CD4-positive, alpha-beta T cell (primary cell): ENCODE results near the gene FXYD3. TPM values are rescaled to one million over a fixed set of nuclear protein-coding genes. Genes with fewer than 3 reads are reported as not detected.

ENCODE experiments used
- ATAC-seq: fragments of 200-7000 bp; cut with Tn5 transposase; one replicate; pipeline ENCODE4 v1.10.0; 2022; ENCODE audit warnings: mild to moderate bottlenecking; ENCODE audit not compliant: poor library complexity
- CTCF ChIA-PET: fragments of 350-600 bp; sonication (Branson Sonifier 250); formaldehyde crosslinking; loops from one replicate; lab custom pipeline; 2021; ENCODE audit warnings: antibody characterized with exemption, inconsistent platforms; lab: Charles Lee
- POLR2A ChIA-PET: fragments of 350-600 bp; sonication (Branson Sonifier 250); formaldehyde crosslinking; loops from one replicate; lab custom pipeline; 2021; ENCODE audit warnings: antibody characterized with exemption, inconsistent platforms; lab: Charles Lee
- DNase-seq, 14 experiments: peaks; one replicate each; pipeline ENCODE4 v3.0.0-alpha.2; 2013 to 2020; ENCODE audit warnings: mixed read lengths in 2 of 14
- H3K27ac ChIP-seq, 2 donors: one replicate each; pipeline versions ENCODE4 v1.5.1 to v1.7.0; 2013; ENCODE audit warnings: low read length in 2 of 2, low read depth in 1 of 2, mild to moderate bottlenecking in 1 of 2
- H3K27me3 ChIP-seq, 2 experiments: 1 replicate in 1 of 2; 2 replicates in 1 of 2; pipeline versions ENCODE4 v1.6.1 to v1.7.0; 2013; ENCODE audit warnings: low read length in 2 of 2, control low read depth in 1 of 2, mild to moderate bottlenecking in 1 of 2, moderate library complexity in 1 of 2; ENCODE audit not compliant: insufficient read depth in 2 of 2, control insufficient read depth in 1 of 2
- H3K36me3 ChIP-seq: one replicate; pipeline ENCODE4 v1.6.1; 2013; ENCODE audit warnings: low read length, control low read depth; ENCODE audit not compliant: insufficient read depth
- H3K4me1 ChIP-seq: one replicate; pipeline ENCODE4 v1.6.1; 2013; ENCODE audit warnings: low read length, control low read depth; ENCODE audit not compliant: insufficient read depth
- H3K4me3 ChIP-seq: one replicate; pipeline ENCODE4 v1.5.1; 2013; ENCODE audit warnings: mild to moderate bottlenecking, low read length, moderate library complexity
- H3K9me3 ChIP-seq, 2 experiments: 1 replicate in 1 of 2; 2 replicates in 1 of 2; pipeline versions ENCODE4 v1.6.1 to v1.7.0; 2013; ENCODE audit warnings: low read length in 2 of 2, mild to moderate bottlenecking in 2 of 2, control low read depth in 1 of 2, moderate library complexity in 1 of 2; ENCODE audit not compliant: control insufficient read depth in 1 of 2, insufficient read depth in 1 of 2
- H3K27ac Mint-ChIP-seq: one replicate; pipeline ENCODE4 v1.8.0; 2020; ENCODE audit warnings: mixed read lengths
- H3K27me3 Mint-ChIP-seq: one replicate; pipeline ENCODE4 v1.8.0; 2021; ENCODE audit warnings: mixed read lengths
- H3K36me3 Mint-ChIP-seq: one replicate; pipeline ENCODE4 v1.8.0; 2021; ENCODE audit warnings: low read depth, mixed read lengths
- H3K4me1 Mint-ChIP-seq: one replicate; pipeline ENCODE4 v1.8.0; 2021; ENCODE audit warnings: low read depth, mixed read lengths
- H3K4me3 Mint-ChIP-seq: one replicate; pipeline ENCODE4 v1.8.0; 2020; ENCODE audit warnings: mild to moderate bottlenecking, mixed read lengths
- H3K9me3 Mint-ChIP-seq: one replicate; pipeline ENCODE4 v1.8.0; 2020; ENCODE audit warnings: mixed read lengths
- CTCF ChIP-seq: fragments of 200-600 bp; IDR thresholded peaks from one replicate; pipeline ENCODE4 v1.8.0; 2022; ENCODE audit warnings: antibody characterized with exemption, mild to moderate bottlenecking
- intact Hi-C, 2 experiments: fragments of 100-400 bp; cut with DNase I in 1 of 2; cut with micrococcal nuclease in 1 of 2; formaldehyde crosslinking; loops; one replicate each; pipeline versions ENCODE4 v1.15.1 to v1.9.0; 2023 to 2025; cut with DNase I, micrococcal nuclease
- total RNA-seq, 174 experiments: library from RNA in 2 of 174; stranded (reverse) in 2 of 174; gene quantifications; one replicate each; pipeline ENCODE4 v1.2.3 and lab custom pipeline; 2021 to 2026

Gene FXYD3
- total RNA-seq, 2 experiments from 2014 or later = not detected

GRCh38 chr19:35068941-35069634 lies 46.5 kb upstream of the FXYD3 start:
- no peak overlapping the region for H3K4me3 Mint-ChIP-seq
- DNase-seq (no peak), ATAC-seq (no peak)
- Histone ChIP-seq H3K4me3 (no peak overlapping the region), H3K4me1 (peaks cover 8% of the 10 kb centered on the region), H3K27me3 (peaks cover 0 to 5% of the 10 kb centered on the region in 2 experiments), H3K27ac (no peak overlapping the region), H3K36me3 (no peaks in the 10 kb centered on the region), H3K9me3 (peaks cover 7 to 9% of the 10 kb centered on the region in 2 experiments)
- POLR2A ChIA-PET = no interaction called here
- no peaks in the 10 kb centered on the region for H3K27me3 Mint-ChIP-seq
- peaks cover 8% of the 10 kb centered on the region for H3K4me1 Mint-ChIP-seq
- intact Hi-C loops = loop anchor here (5.0 kb wide), 2 partner anchors 143 to 398 kb away; no protein-coding TSS in a partner anchor
- no peaks in the 10 kb centered on the region for H3K36me3 Mint-ChIP-seq
- CTCF ChIA-PET = interaction anchor here (0.9 kb wide), 1 partner anchor 72 kb away, joined by 3 read pairs; no protein-coding TSS in a partner anchor
- no peak overlapping the region for H3K27ac Mint-ChIP-seq
- no peaks in the 10 kb centered on the region for H3K9me3 Mint-ChIP-seq
- no peak for TF ChIP-seq CTCF

GRCh38 chr19:35069696-35070095 lies 45.9 kb upstream of the FXYD3 start:
- H3K9me3 Mint-ChIP-seq = no peaks in the 10 kb centered on the region
- no peaks in the 10 kb centered on the region for H3K27me3 Mint-ChIP-seq
- Histone ChIP-seq H3K4me1 (peaks cover 8% of the 10 kb centered on the region), H3K27ac (no peak overlapping the region), H3K27me3 (peaks cover 0 to 5% of the 10 kb centered on the region in 2 experiments), H3K36me3 (no peaks in the 10 kb centered on the region), H3K4me3 (no peak overlapping the region), H3K9me3 (peaks cover 7 to 9% of the 10 kb centered on the region in 2 experiments)
- no peaks in the 10 kb centered on the region for H3K36me3 Mint-ChIP-seq
- intact Hi-C loops = loop anchor here (5.0 kb wide), 2 partner anchors 143 to 398 kb away; no protein-coding TSS in a partner anchor
- ATAC-seq (no peak), DNase-seq (no peak)
- ChIA-PET CTCF (interaction anchor here (0.9 to 1.8 kb wide), 2 partner anchors 25 to 72 kb away, joined by 3 to 6 read pairs; no protein-coding TSS in a partner anchor), POLR2A (no interaction called here)
- peaks cover 8% of the 10 kb centered on the region for H3K4me1 Mint-ChIP-seq
- TF ChIP-seq CTCF = no peak
- H3K4me3 Mint-ChIP-seq = no peak overlapping the region
- H3K27ac Mint-ChIP-seq = no peak overlapping the region

GRCh38 chr19:35070471-35070870 lies 45.2 kb upstream of the FXYD3 start:
- H3K27ac ChIP-seq = no peak overlapping the region
- ATAC-seq (no peak), DNase-seq (no peak)
- H3K27me3 Mint-ChIP-seq = no peaks in the 10 kb centered on the region
- no peak overlapping the region for H3K27ac Mint-ChIP-seq
- ChIA-PET CTCF (interaction anchor here (0.9 to 1.8 kb wide), 2 partner anchors 26 to 71 kb away, joined by 3 to 6 read pairs; no protein-coding TSS in a partner anchor), POLR2A (no interaction called here)
- peaks cover 7 to 9% of the 10 kb centered on the region in 2 experiments for H3K9me3 ChIP-seq
- H3K36me3 ChIP-seq = no peaks in the 10 kb centered on the region
- H3K9me3 Mint-ChIP-seq = no peaks in the 10 kb centered on the region
- peaks cover 0 to 5% of the 10 kb centered on the region in 2 experiments for H3K27me3 ChIP-seq
- no peak overlapping the region for H3K4me3 ChIP-seq
- peaks cover 8% of the 10 kb centered on the region for H3K4me1 ChIP-seq
- no peak overlapping the region for H3K4me3 Mint-ChIP-seq
- intact Hi-C loops = no loop called here
- H3K4me1 Mint-ChIP-seq = peaks cover 8% of the 10 kb centered on the region
- no peak for TF ChIP-seq CTCF
- no peaks in the 10 kb centered on the region for H3K36me3 Mint-ChIP-seq
